HepG2 (cell line): ENCODE data around the gene CALCR. TPM values are rescaled to one million over a fixed set of nuclear protein-coding genes. Genes with fewer than 3 reads are reported as not detected.

Source experiments
- ATAC-seq: fragments of 200-7000 bp; cut with Tn5 transposase; 3 replicates; pipeline ENCODE4 v1.9.1; 2020; ENCODE audit warnings: mild to moderate bottlenecking, moderate library complexity
- BruUV-seq: library from RNA; stranded (reverse); fragments of 400-500 nt; replicated peaks from 2 replicates; lab custom pipeline; 2021; lab: Mats Ljungman, UMichigan
- CTCF ChIA-PET: fragments of 300-600 bp; formaldehyde crosslinking; extraction: SDS; loops from one replicate; lab custom pipeline; 2021; ENCODE audit warnings: low total read pairs, inconsistent platforms, low intra/inter-chr PET ratio; lab: Yijun Ruan, JAX
- POLR2A ChIA-PET: fragments of 350-600 bp; sonication (Branson Sonifier 250); formaldehyde crosslinking; loops from one replicate; lab custom pipeline; 2020; ENCODE audit warnings: antibody characterized with exemption, inconsistent platforms; lab: Yijun Ruan, JAX
- DNase-seq: peaks from one replicate; pipeline ENCODE4 v3.0.0-alpha.2; 2015; ENCODE audit warnings: low spot score
- FAIRE-seq: peaks from 3 replicates; lab custom pipeline; 2011; peaks lifted over from hg19 to GRCh38; lab: Jason Lieb, UNC
- H2AFZ ChIP-seq: one replicate; pipeline ENCODE4 v1.6.1; 2011; ENCODE audit warnings: low read length, inconsistent platforms
- H3K27ac ChIP-seq: fragments of 300-600 bp; 3 replicates; pipeline ENCODE4 v1.8.0; 2011; ENCODE audit warnings: mixed run types, mild to moderate bottlenecking, mixed read lengths, low read length, inconsistent platforms; ENCODE audit not compliant: insufficient read depth; ENCODE audit errors: extremely low read length
- H3K27me3 ChIP-seq, 2 experiments: fragments of 200-600 bp in 1 of 2; 2 replicates in 1 of 2; 3 replicates in 1 of 2; pipeline versions ENCODE4 v1.6.0 to v1.8.0; 2011; ENCODE audit warnings: low read length in 2 of 2, mild to moderate bottlenecking in 2 of 2, moderate library complexity in 2 of 2, inconsistent platforms in 1 of 2; ENCODE audit not compliant: insufficient read depth in 2 of 2, control insufficient read depth in 1 of 2
- H3K36me3 ChIP-seq, 2 experiments: fragments of 200-600 bp in 1 of 2; replicated peaks in 1 of 2; 2 replicates in 1 of 2; 3 replicates in 1 of 2; pipeline versions ENCODE4 v1.5.1 to v1.8.0; 2011; ENCODE audit warnings: low read length in 2 of 2, inconsistent platforms in 1 of 2; ENCODE audit not compliant: insufficient read depth in 2 of 2, control insufficient read depth in 1 of 2
- H3K4me1 ChIP-seq: 2 replicates; pipeline ENCODE4 v1.5.1; 2012; ENCODE audit warnings: low read length, inconsistent platforms; ENCODE audit not compliant: insufficient read depth
- H3K4me2 ChIP-seq: 2 replicates; pipeline ENCODE4 v1.6.0; 2011; ENCODE audit warnings: low read depth, low read length, inconsistent platforms
- H3K4me3 ChIP-seq, 3 experiments: fragments of 200-600 bp in 1 of 3; sonication (generic), shearing (Covaris generic) in 1 of 3; replicated peaks in 1 of 3; 2 replicates each; pipeline ENCODE4 v1.5.1; 2011 to 2016; ENCODE audit warnings: low read length in 3 of 3, inconsistent platforms in 2 of 3, low read depth in 2 of 3, mild to moderate bottlenecking in 2 of 3, control low read depth in 1 of 3, mixed read lengths in 1 of 3; ENCODE audit not compliant: insufficient read depth in 1 of 3
- H3K79me2 ChIP-seq: one replicate; pipeline ENCODE4 v1.6.1; 2011; ENCODE audit warnings: low read length, inconsistent platforms; ENCODE audit not compliant: insufficient read depth
- H3K9ac ChIP-seq: 2 replicates; pipeline ENCODE4 v1.6.0; 2011; ENCODE audit warnings: mild to moderate bottlenecking, low read depth, low read length, inconsistent platforms; ENCODE audit not compliant: insufficient read depth
- H3K9me3 ChIP-seq: 2 replicates; pipeline ENCODE4 v1.5.1; 2012; ENCODE audit warnings: mild to moderate bottlenecking, low read length
- H4K20me1 ChIP-seq: 2 replicates; pipeline ENCODE4 v1.6.0; 2011; ENCODE audit warnings: inconsistent platforms, mild to moderate bottlenecking, low read length, moderate library complexity; ENCODE audit not compliant: insufficient read depth
- MEIS1 ChIP-seq: sonication (generic); formaldehyde crosslinking; IDR thresholded peaks from 2 replicates; pipeline ENCODE4 v1.9.0; 2021; ENCODE audit warnings: mild to moderate bottlenecking, missing genetic modification reagents, moderate library complexity, borderline replicate concordance
- MTA3 ChIP-seq: sonication (generic); formaldehyde crosslinking; IDR thresholded peaks from 2 replicates; pipeline ENCODE4 v1.4.0; 2020; ENCODE audit warnings: missing genetic modification reagents
- SAP130 ChIP-seq: IDR thresholded peaks from 2 replicates; pipeline ENCODE4 v1.6.1; 2016; ENCODE audit warnings: low read depth
- SATB2 ChIP-seq: sonication (generic); formaldehyde crosslinking; IDR thresholded peaks from 2 replicates; pipeline ENCODE4 v1.5.0; 2020; ENCODE audit warnings: missing genetic modification reagents
- SP5 ChIP-seq: IDR thresholded peaks from 2 replicates; pipeline ENCODE4 v1.6.1; 2016; ENCODE audit warnings: low read depth, borderline replicate concordance
- ZMYM3 ChIP-seq: sonication (generic); formaldehyde crosslinking; IDR thresholded peaks from 2 replicates; pipeline ENCODE4 v1.5.1; 2020; ENCODE audit warnings: mild to moderate bottlenecking, missing genetic modification reagents
- WGBS: methylation state at CpG from one replicate; pipeline ENCODE4 v1.1.6; 2017; ENCODE audit warnings: low lambda C conversion rate; 5-methylcytosine and 5-hydroxymethylcytosine counted together
- in situ Hi-C: cut with HindIII; loops from 2 replicates; pipeline ENCODE4 v1.10.0; 2017; ENCODE audit warnings: low pct_unique_long_range_greater_than_20kb; ENCODE audit not compliant: extremely low pct_ligation_motif_present
- intact Hi-C: fragments of 100-400 bp; cut with micrococcal nuclease; formaldehyde crosslinking; loops from one replicate; pipeline ENCODE4 v1.10.0; 2022; ENCODE audit not compliant: unreplicated experiment
- polyA plus RNA-seq, 8 experiments: library from polyadenylated mRNA; depleted of rRNA in 3 of 8; stranded (reverse) in 7 of 8; unstranded in 1 of 8; fragments of >200 nt; fragmentation: Illumina TruSeq in 4 of 8; extraction: Trizol in 4 of 8; gene quantifications; 2 replicates each; pipeline versions ENCODE4 v1.2.1 to v1.2.3, GENCODE V29; 2011 to 2016; ENCODE audit warnings: low read depth in 4 of 8, missing spikeins in 1 of 8, mixed read lengths in 1 of 8; ENCODE audit not compliant: insufficient read depth in 1 of 8
- total RNA-seq, 5 experiments: library from RNA; depleted of rRNA; stranded (reverse); fragments of >200 nt; fragmentation: Illumina TruSeq; extraction: Trizol; gene quantifications; 2 replicates each; pipeline ENCODE4 v1.2.3, GENCODE V29; 2016; ENCODE audit warnings: low read depth in 1 of 5
- TF ChIP-seq, protein P1 (sequence below): sonication (generic); formaldehyde crosslinking; IDR thresholded peaks from 2 replicates; pipeline ENCODE4 v1.5.1; 2020; ENCODE audit warnings: mild to moderate bottlenecking, missing genetic modification reagents, moderate library complexity
- TF ChIP-seq, protein P2 (sequence below): IDR thresholded peaks from 2 replicates; pipeline ENCODE4 v1.6.1; 2016; ENCODE audit warnings: low read depth, borderline replicate concordance
- TF ChIP-seq, protein P3 (sequence below): sonication (generic); formaldehyde crosslinking; IDR thresholded peaks from 2 replicates; pipeline ENCODE4 v1.5.0; 2020; ENCODE audit warnings: missing genetic modification reagents

Gene CALCR
- total and polyA plus RNA-seq, 2 of the 13 experiments (the other 11 are each of a cell fraction or from before 2014, with no cell fraction given) = not detected

DNA sequence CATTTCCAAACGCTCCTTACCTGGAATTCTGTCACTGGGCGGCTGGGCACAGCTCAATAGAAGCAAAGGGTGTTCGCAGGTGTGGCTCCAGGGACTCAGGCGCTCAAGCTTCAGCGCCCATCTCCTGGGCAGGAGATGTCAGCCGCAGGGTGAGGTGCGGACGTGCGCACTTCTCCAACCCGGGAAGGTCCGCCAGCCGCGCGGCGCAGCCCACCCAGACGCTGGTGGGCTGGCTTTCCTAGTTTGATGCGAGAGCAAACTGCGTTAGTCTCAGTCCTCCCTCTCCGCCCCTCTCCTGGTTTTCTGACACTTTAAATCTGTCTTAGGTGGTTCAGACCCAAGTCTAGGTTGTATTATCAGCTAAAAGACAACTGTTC lies 267 bp downstream of the CALCR start (continued):
- no peak for TF ChIP-seq SATB2 (CRISPR knock-in tag)
- TF ChIP-seq, protein P1, sequence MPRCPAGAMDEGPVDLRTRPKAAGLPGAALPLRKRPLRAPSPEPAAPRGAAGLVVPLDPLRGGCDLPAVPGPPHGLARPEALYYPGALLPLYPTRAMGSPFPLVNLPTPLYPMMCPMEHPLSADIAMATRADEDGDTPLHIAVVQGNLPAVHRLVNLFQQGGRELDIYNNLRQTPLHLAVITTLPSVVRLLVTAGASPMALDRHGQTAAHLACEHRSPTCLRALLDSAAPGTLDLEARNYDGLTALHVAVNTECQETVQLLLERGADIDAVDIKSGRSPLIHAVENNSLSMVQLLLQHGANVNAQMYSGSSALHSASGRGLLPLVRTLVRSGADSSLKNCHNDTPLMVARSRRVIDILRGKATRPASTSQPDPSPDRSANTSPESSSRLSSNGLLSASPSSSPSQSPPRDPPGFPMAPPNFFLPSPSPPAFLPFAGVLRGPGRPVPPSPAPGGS (CRISPR knock-in tag) = no peak

DNA sequence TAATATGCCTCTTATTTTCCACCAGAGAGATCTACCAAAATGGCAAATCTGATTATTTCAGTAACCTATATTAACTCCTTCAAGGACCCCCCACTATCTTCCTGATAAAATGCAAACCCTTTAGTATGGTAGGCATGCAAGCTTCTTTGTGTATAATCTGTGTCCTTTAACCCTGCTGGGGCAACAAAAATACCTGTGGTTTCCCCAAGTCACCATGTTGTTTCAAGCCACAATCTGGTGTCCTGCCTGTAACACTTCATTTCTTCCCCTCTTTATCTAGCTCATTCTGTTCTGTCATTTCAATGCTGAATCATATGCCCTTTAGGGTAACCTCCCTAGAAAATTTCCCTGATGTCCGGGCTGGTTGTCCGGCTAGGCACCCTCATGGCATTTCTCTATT lies 5.3 kb downstream of the CALCR start:
- Histone ChIP-seq H3K9me3 (no peaks in the 10 kb centered on the region), H4K20me1 (no peaks in the 10 kb centered on the region), H3K27ac (no peak overlapping the region), H3K4me2 (no peak overlapping the region), H3K79me2 (no peaks in the 10 kb centered on the region), H3K27me3 (peaks cover 3 to 11% of the 10 kb centered on the region in 2 experiments; a peak in 3 of 5 replicates)
- ChIA-PET CTCF (no interaction called here), POLR2A (no interaction called here)
- WGBS = 54% methylated on average over 2 of the region's 2 CpGs
- in situ Hi-C loops = no loop called here
- no peak for FAIRE-seq
- intact Hi-C loops = no loop called here
- no peak for ATAC-seq
- TF ChIP-seq MEIS1 (CRISPR knock-in tag) (no peak), SAP130 (CRISPR knock-in tag) (no peak), MTA3 (CRISPR knock-in tag) (no peak), SP5 (no peak), ZMYM3 (CRISPR knock-in tag) (no peak)
- TF ChIP-seq, protein P2, sequence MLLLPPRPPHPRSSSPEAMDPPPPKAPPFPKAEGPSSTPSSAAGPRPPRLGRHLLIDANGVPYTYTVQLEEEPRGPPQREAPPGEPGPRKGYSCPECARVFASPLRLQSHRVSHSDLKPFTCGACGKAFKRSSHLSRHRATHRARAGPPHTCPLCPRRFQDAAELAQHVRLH (CRISPR knock-in tag) = no peak
- TF ChIP-seq, protein P3, sequence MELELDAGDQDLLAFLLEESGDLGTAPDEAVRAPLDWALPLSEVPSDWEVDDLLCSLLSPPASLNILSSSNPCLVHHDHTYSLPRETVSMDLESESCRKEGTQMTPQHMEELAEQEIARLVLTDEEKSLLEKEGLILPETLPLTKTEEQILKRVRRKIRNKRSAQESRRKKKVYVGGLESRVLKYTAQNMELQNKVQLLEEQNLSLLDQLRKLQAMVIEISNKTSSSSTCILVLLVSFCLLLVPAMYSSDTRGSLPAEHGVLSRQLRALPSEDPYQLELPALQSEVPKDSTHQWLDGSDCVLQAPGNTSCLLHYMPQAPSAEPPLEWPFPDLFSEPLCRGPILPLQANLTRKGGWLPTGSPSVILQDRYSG (CRISPR knock-in tag) = no peak
- TF ChIP-seq, all 625 proteins: peak for 0
- Histone ChIP-seq H3K4me1 (no peaks in the 10 kb centered on the region), H3K9ac (no peak overlapping the region), H3K4me3 (no peak overlapping the region), H2AFZ (no peak overlapping the region), H3K36me3 (no peaks in the 10 kb centered on the region)
- BruUV-seq = no TSS peak
- no peak for DNase-seq
